ENCODE results near the gene CAMSAP2. TPM values are rescaled to one million over a fixed set of nuclear protein-coding genes. Genes with fewer than 3 reads are reported as not detected.

CAMSAP2 gene
- total and polyA plus RNA-seq, 2 of the 4 experiments (the other 2 are of a cell fraction), result 8.3 to 29.4 TPM

- in situ Hi-C loops (cut with MboI; ENCODE audit: low sequenced_read_pairs), result no loop called here
- no peak overlapping the region for H2BK15ac ChIP-seq (ENCODE audit: low read depth, low read length)
- H3K27me3 ChIP-seq (ENCODE audit: control insufficient read depth, insufficient read depth, low read length), result peaks cover 50% of the 10 kb centered on the region
- no peak overlapping the region for H3K4me3 ChIP-seq (ENCODE audit: insufficient read depth, low read depth, low read length)
- no peak overlapping the region for H3K18ac ChIP-seq (ENCODE audit: low read depth, low read length)
- H2AK5ac ChIP-seq (ENCODE audit: low read depth, low read length), result no peak overlapping the region
- H2AFZ ChIP-seq (replicated peaks; ENCODE audit: low read length, poor library complexity), result no peak overlapping the region
- dilution Hi-C loops (cut with HindIII; ENCODE audit: low sequenced_read_pairs, unreplicated experiment), result no loop called here
- H4K8ac ChIP-seq (ENCODE audit: low read depth in 2 of 2, low read length in 2 of 2), result no peak overlapping the region
- H3K4me2 ChIP-seq (ENCODE audit: low read depth, low read length), result no peak overlapping the region
- H3K9ac ChIP-seq (ENCODE audit: low read depth, low read length), result no peak overlapping the region
- no peak overlapping the region for H3K4ac ChIP-seq (ENCODE audit: low read depth, low read length)
- TF ChIP-seq CEBPB (IDR thresholded peaks at IDR 0.05; ENCODE audit: low read depth, low read length) (no peak), RFX5 (IDR thresholded peaks at IDR 0.05; ENCODE audit: low read depth, low read length) (no peak), SMC3 (IDR thresholded peaks at IDR 0.05; ENCODE audit: low read depth, low read length) (no peak), RAD21 (IDR thresholded peaks at IDR 0.05; ENCODE audit: low read length) (no peak), CHD1 (IDR thresholded peaks at IDR 0.05; ENCODE audit: low read depth, low read length) (no peak), MAZ (IDR thresholded peaks at IDR 0.05; ENCODE audit: borderline replicate concordance, low read depth, low read length) (no peak), BHLHE40 (IDR thresholded peaks at IDR 0.05; ENCODE audit: low read depth, low read length) (no peak), FOS (IDR thresholded peaks at IDR 0.05; ENCODE audit: low read depth, low read length) (no peak), MXI1 (IDR thresholded peaks at IDR 0.05; ENCODE audit: borderline replicate concordance, low read depth, low read length) (no peak), USF2 (IDR thresholded peaks at IDR 0.05; ENCODE audit: low read depth, low read length) (no peak)
- TF ChIP-seq, protein P1, sequence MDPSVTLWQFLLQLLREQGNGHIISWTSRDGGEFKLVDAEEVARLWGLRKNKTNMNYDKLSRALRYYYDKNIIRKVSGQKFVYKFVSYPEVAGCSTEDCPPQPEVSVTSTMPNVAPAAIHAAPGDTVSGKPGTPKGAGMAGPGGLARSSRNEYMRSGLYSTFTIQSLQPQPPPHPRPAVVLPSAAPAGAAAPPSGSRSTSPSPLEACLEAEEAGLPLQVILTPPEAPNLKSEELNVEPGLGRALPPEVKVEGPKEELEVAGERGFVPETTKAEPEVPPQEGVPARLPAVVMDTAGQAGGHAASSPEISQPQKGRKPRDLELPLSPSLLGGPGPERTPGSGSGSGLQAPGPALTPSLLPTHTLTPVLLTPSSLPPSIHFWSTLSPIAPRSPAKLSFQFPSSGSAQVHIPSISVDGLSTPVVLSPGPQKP (IDR thresholded peaks at IDR 0.05; ENCODE audit: borderline replicate concordance, low read depth, low read length), result no peak
- no peak for DNase-seq
- no peaks in the 10 kb centered on the region for H3K79me1 ChIP-seq (ENCODE audit: low read depth in 1 of 2, low read length in 2 of 2)
- H2BK120ac ChIP-seq (ENCODE audit: low read depth, low read length), result no peak overlapping the region
- no peak overlapping the region for H3K23ac ChIP-seq (ENCODE audit: low read depth, low read length)
- no peak overlapping the region for H4K91ac ChIP-seq (ENCODE audit: insufficient read depth, low read depth, low read length)
- CTCF ChIA-PET, result no interaction called here
- H2AK9ac ChIP-seq (replicated peaks; ENCODE audit: low read depth, low read length, poor library complexity), result no peak overlapping the region
- H4K5ac ChIP-seq (ENCODE audit: low read depth, low read length), result no peak overlapping the region
- no peak overlapping the region for H3K14ac ChIP-seq (replicated peaks; ENCODE audit: low read depth, low read length)
- H2BK5ac ChIP-seq (ENCODE audit: low read depth, low read length, poor library complexity, severe bottlenecking), result no peak overlapping the region
- H3K4me1 ChIP-seq (ENCODE audit: control insufficient read depth, insufficient read depth, low read length), result peaks cover 3% of the 10 kb centered on the region; the same call in 1 of the 2 replicates
- H3K56ac ChIP-seq (ENCODE audit: extremely low read depth, insufficient read depth, low read length), result no peak overlapping the region
- no peaks in the 10 kb centered on the region for H4K20me1 ChIP-seq (ENCODE audit: insufficient read depth, low read length)
- 74% methylated on average over 5 of the region's 9 CpGs; no CpG with 5 or more reads in 1 of the 2 experiments for WGBS, 2 experiments (ENCODE audit: extremely low coverage in 2 of 2, insufficient read length in 1 of 2)
- BruUV-seq (replicated peaks), result no TSS peak
- ATAC-seq (ENCODE audit: low read depth), result no peak
- no peaks in the 10 kb centered on the region for H3K36me3 ChIP-seq (ENCODE audit: control insufficient read depth, insufficient read depth, low read length)
- H3K27ac ChIP-seq (ENCODE audit: insufficient read depth, low read length), result no peak overlapping the region
- intact Hi-C loops (cut with micrococcal nuclease), result loop anchor here (10.0 kb wide), 1 partner anchor 137 kb away; the partner anchor contains the start of gene KIF21B
- H3K9me1 ChIP-seq (ENCODE audit: insufficient read depth, low read length), result no peaks in the 10 kb centered on the region
- H2BK20ac ChIP-seq (ENCODE audit: low read depth, low read length), result no peak overlapping the region
- POLR2A ChIA-PET (ENCODE audit: unreplicated experiment), result no interaction called here
- no peaks in the 10 kb centered on the region for H3K9me3 ChIP-seq (ENCODE audit: control insufficient read depth, insufficient read depth, low read length)
Measured at GRCh38 chr1:200887772-200888348, 149.2 kb downstream of the CAMSAP2 start.

Measured in IMR-90 (cell line).